ENCODE measurements around the gene KIF9.
"Not testable (repeated sequence)": the region's sequence is repeated elsewhere in the genome, so short reads cannot be mapped to it uniquely, and the experiment has no call there.

KIF9 gene

GRCh38 chr3:47251689-47252088, 30.9 kb downstream of the KIF9 start:
- no peak for DNase-seq (ENCODE audit: low read depth in 2 of 2)

- not testable (repeated sequence) for DNase-seq (ENCODE audit: low read depth in 2 of 2)
Measured at GRCh38 chr3:47251085-47251484, 31.5 kb downstream of the KIF9 start.

DNA sequence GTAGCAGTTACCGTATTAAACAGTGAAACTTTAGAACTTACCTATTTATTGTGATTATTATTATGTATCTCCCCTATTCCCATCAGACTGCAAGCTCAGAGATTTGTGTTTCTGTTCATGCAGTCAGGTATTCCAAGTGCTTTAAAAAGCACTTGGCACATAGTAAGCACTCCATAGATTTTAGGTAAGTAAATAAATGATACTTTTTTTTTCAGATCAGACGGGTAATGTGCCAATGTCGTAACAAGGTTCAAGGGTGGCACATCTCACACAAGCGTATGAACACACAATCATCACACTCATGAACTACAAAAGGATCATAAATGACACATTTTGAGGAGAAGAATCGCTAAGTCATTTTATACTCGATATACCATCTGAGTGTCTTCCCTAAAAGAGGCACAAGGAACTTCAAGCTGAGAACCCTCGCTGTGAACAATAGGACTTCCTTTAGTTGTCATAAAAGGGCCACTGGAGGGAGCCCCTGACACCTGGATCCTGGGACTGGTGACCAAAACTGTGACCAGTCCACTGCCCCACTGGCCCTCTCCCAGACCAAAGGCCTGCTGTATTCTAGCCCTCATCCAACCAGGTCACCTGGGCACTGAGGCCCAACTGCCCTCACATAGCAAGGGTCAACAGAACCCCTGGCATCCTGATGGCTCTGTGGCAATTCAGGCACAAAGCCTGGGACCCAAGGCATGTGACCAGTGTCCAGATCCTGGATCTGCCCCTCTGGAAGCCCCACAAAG, 32.1 kb downstream of the KIF9 start:
- DNase-seq (ENCODE audit: low read depth in 2 of 2): no peak

DNA sequence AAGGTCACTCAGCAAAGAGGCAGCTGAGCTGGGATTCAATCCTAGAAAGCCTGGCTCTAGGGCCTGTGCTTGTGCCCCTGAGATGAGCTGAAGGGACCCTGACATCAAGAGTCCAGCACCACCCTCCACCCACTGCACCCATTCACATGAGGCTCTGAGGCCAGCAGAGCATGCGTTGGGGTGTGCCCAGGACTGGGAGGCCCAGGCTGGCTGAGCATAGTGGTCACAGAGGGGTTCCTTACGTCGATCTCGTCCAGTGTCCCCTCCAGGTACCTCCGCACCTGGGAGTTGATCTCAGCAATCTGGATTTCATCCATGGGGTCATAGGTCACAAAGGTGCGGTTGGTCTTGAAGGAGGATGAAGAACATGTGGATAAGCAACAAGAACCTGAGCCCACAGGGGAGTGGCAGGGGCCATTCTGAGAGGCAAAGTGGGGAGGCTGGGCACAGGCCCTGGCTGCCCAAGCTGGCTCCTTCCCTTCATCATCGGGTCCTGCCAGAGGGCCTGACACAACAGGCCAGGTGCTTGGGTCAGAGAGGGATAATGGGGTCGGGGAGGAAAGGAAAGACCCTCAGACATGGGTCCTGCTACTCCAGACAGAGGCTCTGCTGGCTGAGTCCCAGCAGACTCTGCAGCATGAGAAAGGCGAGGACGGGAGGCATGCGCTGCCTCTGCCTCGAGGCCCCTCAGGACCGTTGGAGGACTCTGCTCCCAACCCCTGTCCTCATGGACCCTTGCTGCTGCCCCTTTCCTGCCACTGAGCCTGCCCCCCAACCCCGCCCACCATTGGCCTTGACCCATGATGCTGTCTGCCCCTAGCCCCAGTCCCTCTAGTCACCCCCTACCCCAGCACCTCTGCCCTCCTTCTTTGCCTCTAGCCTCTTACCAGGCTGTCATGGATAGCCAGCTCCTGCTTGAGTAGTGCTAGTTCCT, 35.2 kb downstream of the KIF9 start:
- no peak for DNase-seq (ENCODE audit: low read depth in 2 of 2)

DNA sequence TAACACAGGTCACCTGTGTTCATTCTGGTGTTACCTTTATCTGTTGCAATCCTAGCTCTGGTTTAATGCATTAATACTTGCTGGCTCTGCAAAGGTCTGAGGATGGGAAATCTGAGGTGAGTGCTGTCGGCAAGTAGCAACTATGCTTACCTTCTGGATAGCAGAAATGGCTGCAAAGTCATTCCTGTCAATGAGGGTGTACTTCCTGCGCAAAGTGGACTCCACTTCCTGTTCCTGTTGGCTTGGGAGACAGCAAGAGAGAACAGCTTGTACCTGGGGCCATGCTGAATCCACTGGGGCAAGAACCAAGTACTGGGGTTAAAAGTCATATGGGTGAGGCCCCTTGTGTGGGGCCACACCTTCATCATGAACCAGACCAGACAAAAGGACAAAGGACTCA, 37.3 kb downstream of the KIF9 start:
- DNase-seq (ENCODE audit: low read depth in 2 of 2): no peak

DNA sequence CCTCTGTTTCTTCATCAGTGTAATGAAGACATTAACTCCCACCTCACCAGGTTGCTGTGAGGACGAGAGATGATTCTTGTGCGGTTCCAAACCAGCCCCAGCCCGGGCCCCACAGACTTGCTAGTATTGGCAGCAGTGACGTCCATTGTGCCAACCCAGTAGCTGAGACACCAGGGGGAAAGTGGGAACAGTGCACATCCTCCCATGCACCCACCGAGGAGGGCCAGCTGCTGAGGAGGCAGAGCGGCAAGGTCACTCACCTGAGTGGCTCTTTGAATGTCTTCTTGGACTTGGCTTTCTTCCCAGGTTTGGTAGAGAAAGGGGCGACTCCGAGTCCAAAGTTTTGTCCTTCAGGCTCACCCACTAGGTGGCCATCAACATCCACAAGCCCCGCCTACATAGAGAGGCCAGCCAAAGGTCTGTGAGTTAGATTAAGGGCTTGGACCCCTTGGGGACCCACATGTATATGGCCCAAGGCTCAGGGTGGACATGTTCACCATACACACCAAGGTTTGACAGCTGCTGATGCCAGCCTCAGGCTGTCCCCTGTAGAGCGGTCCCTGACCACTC, 38.0 kb downstream of the KIF9 start:
- no peak for DNase-seq (ENCODE audit: low read depth in 2 of 2)

DNA sequence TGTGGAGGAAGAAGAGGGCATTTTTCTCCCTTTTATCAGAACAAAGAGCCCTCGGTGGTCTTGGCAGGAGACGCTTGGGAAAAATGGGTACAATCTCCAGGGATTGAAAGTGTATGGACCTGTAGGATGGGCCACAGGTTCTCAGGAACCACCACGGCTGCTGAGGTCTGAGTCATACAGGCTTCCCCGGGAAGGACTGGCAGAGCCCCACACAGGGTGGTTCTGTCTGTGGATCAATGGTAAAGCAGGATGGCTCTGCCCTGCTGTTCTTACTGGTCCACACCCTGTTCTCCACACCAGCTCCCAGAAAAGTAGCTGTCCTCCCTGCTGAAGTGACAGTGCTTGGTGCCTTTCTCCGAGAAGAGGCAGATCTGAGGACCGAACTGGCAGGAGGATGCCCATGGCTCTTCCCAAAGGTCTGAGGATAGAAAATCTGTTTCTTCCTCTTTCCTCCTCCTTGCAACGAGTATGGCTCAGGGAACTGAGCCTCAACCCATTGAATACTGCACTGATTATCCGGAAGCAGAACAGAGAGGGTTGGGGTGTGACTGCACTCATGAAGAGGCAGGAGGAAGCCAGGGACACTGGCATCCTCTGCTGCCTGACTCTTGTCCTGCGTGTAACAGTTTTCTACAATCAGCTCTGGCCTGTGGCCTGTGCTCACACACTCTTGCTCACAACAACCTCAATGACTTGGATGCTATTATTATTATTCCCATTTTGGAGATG, 39.0 kb downstream of the KIF9 start:
- no peak for DNase-seq (ENCODE audit: low read depth in 2 of 2)

GRCh38 chr3:47239929-47240328, 42.7 kb downstream of the KIF9 start:
- no peak for DNase-seq (ENCODE audit: low read depth in 2 of 2)

DNA sequence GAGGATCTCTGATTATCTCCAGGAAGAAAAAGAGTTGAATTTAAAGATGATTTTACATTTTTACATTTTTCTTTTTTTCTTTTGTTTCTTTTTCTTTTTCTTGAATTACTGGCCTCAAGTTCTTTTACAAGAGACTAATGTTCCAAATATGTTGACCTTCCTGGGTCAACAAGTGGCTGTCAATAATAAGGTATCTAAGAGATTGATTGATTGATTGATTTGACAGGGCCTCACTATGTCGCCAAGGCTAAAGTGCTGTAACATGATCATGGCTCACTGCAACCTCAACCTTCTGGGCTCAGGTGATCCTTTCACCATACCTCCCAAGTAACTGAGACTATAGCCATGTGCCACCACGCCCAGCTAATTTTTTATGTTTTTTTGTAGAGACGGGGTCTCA, 44.6 kb downstream of the KIF9 start:
- DNase-seq (ENCODE audit: low read depth in 2 of 2): no peak

GRCh38 chr3:47228088-47228487, 54.5 kb downstream of the KIF9 start:
- DNase-seq (ENCODE audit: low read depth in 2 of 2): no peak

DNA sequence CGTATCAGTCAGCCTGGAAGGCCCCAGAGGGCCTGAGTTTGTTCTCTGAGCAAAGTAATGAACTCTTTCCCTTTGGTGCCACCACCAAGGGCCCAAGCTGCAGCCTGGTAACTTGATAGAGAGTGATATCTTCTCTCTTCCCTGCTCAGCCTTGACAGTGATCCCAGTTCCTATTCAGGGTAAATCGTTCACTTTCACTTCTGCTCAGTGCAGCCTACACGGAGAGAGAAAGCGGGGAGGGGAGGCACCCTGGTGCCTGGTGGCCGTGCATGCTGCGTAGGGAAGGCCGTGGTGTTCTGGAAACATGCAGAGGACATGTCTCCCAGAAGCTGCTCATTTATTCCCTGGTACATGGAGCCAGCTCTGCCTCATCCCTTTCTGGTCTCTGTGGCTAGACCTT, 54.9 kb downstream of the KIF9 start:
- no peak for DNase-seq (ENCODE audit: low read depth in 2 of 2)

DNA sequence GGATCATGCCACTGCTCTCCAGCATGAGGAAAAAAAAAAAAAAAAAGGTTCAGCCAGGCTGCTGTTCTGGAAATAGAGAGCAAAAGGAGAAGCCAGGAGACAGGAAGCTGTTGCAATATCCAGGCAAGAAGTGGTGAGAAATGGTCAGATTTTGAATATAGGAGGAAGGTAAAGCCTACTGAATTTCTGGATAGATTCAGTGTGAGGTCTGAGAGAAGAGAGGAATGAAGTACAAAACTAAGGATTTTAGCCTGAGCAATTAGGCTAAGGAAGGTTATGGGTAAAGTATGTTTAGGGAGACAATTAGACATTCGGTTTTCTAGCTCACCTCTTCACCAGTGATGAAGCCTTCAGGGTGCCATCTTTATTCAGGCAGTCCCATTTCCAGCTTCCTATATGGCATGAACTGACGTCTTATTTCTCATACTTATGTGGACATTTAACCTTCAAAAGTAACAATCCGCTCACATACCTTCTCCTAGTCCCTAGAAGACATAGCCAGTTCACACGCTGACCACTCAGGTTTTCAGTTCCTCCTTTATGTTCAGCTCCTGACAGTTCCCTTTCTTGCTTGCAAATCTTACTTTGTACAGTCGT, 57.2 kb downstream of the KIF9 start:
- no peak for DNase-seq (ENCODE audit: low read depth in 2 of 2)

- no peak for DNase-seq (ENCODE audit: low read depth in 2 of 2)
Measured at GRCh38 chr3:47223755-47224154, 58.8 kb downstream of the KIF9 start.

DNA sequence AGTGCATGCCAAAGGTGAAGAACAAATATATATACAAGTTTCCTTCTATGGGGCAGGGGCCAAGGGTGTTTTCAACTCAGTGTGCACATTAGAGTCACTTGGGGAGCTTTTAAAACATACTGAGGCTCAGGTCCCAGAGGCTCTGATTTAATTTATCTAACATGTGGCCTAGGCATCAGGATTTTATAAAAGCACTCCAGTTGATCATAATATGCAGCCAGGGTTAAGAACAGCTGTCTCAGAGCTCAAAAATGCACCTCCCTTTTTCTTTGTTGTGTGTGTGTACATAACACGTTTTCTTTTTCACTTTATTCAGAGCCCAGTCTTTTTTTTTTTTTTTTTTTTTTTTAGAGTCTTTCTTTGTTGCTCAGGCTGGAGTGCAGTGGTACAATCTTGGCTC, 60.8 kb downstream of the KIF9 start:
- no peak for DNase-seq (ENCODE audit: low read depth in 2 of 2)

GRCh38 chr3:47210863-47211405, 71.7 kb downstream of the KIF9 start:
- no peak for DNase-seq (ENCODE audit: low read depth in 2 of 2)

DNA sequence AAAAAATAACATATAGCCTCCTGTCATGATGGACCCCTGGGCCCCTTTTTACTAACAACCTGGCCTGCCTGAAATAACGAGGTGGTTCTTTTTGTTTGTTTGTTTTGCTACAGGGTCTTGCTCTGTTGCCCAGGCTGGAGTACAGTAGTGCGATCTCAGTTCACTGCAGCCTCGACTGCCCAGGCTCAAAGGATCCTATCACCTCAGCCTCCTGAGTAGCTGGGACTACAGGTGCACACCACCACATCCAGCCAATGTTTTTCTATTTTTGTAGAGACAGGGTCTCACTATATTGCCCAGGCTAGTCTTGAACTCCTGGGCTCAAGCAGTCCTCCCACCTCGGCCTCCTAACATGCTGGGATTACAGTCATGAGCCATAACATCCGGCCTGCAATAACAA, 76.6 kb downstream of the KIF9 start:
- DNase-seq (ENCODE audit: low read depth in 2 of 2): not testable (repeated sequence)

DNA sequence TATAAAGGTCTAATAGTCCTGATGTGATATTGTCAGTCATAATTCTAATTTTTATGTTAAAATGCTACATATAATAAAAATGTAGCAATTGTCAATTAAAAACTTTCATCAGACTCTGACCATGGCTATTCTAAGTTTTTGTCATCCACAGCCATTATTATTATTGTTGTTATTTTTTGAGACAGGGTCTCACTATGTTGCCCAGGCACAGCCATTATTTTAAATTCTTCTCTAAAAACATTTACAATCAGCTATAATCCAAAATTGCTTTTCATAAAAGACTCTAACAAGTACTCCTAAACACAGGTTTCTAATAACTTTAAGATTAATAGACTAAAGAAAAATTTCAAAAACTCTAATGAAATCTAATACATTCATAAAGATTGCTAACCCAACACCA, 77.7 kb downstream of the KIF9 start:
- no peak for DNase-seq (ENCODE audit: low read depth in 2 of 2)

DNA sequence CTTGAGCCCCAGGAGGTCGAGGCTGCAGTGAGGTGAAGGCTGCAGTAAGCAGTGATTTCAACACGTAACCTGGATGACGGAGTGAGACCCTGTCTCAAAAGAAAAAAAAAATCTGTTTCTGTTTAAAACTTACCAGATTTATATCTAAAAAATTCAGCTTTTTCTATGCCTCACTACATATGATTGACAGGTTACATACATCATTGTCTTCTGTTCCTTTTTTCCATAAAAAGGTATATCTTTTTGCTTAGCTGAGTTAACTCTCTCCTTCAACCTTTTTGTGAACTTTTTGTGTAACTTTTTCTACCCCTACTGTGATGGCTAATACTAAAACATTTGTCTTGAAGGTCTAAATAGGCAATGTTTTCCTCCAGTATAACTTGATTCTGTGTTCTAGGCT, 80.1 kb downstream of the KIF9 start:
- no peak for DNase-seq (ENCODE audit: low read depth in 2 of 2)

GRCh38 chr3:47197287-47197686, 85.3 kb downstream of the KIF9 start:
- DNase-seq (ENCODE audit: low read depth in 2 of 2): no peak

DNA sequence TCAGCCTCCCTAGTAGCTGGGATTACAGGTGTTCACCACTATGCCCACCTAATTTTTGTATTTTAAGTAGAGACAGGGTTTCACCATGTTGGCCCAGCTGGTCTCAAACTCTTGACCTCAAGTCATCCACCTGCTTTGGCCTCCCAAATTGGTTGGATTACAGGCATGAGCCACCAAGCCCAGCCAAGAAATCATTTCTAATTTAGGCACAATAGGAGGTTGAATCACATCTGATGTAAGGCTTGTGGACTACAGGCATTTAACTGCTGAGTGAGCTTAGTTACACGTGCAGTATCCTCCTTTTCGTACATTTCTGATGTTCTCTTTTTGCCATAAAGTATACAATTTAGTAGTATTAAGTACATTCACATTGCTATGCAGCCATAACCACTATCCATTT, 87.6 kb downstream of the KIF9 start:
- DNase-seq (ENCODE audit: low read depth in 2 of 2): no peak
